ENCODE measurements around the gene AFAP1L1. TPM values are rescaled to one million over a fixed set of nuclear protein-coding genes. Genes with fewer than 3 reads are reported as not detected.

The AFAP1L1 gene
- total and polyA plus RNA-seq, 9 of the 15 experiments (the other 6 are each of a cell fraction or from before 2014, with no cell fraction given), result 0.01 to 0.12 (median 0.03) TPM; not detected in 4

DNA sequence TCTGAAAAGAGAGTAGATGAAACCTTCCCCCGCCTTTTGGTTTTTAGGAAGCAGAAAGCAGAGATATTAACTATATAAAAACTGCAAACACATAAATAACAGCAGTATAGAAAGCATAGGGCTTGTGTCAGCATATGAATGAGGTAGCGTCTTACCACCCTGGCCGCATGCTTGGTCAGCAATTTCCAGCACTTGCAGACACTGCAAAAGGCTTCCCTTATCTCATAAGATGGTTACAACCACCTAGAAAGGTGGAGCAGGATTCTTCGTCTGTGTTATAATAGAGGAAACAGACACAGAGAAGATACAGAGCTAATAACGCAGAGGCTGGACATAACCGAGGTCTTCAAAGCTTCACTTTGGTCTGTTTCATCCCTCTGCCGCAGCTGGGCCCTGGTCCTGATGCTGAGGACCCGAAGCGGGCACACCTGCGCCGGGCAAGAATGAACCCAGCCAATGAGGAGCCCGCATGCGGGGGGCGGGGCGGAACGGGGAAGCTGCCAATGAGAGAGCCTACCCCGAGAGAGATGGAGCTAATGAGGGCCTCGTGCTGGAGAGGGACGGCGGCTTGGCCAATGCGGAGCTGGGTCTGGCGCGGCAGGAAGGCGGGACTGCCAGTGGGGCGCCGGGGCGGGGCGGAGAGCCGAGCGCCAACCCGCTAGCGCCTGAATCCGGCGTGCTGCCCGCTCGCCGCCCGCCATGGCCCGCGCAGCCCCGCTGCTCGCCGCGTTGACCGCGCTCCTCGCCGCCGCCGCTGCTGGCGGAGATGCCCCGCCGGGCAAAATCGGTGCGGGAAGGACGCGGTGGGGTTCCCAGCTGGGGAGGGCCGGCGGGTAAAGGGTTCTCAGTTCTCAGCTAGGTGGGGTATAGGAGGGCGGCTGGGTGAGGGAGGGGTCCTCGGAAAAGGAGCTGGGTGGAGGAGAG is 86.0 kb downstream of the AFAP1L1 start, which contains the start of gene PCYOX1L (continued):
- TF ChIP-seq, protein P1, sequence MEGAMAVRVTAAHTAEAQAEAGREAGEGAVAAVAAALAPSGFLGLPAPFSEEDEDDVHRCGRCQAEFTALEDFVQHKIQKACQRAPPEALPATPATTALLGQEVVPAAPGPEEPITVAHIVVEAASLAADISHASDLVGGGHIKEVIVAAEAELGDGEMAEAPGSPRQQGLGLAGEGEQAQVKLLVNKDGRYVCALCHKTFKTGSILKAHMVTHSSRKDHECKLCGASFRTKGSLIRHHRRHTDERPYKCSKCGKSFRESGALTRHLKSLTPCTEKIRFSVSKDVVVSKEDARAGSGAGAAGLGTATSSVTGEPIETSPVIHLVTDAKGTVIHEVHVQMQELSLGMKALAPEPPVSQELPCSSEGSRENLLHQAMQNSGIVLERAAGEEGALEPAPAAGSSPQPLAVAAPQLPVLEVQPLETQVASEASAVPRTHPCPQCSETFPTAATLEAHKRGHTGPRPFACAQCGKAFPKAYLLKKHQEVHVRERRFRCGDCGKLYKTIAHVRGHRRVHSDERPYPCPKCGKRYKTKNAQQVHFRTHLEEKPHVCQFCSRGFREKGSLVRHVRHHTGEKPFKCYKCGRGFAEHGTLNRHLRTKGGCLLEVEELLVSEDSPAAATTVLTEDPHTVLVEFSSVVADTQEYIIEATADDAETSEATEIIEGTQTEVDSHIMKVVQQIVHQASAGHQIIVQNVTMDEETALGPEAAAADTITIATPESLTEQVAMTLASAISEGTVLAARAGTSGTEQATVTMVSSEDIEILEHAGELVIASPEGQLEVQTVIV (CRISPR knock-in tag; IDR thresholded peaks at IDR 0.05; ENCODE audit: borderline replicate concordance), result no peak
- TF ChIP-seq ZFP30 (CRISPR knock-in tag; IDR thresholded peaks at IDR 0.05; ENCODE audit: borderline replicate concordance), result no peak
- no peak for TF ChIP-seq RBM14 (IDR thresholded peaks at IDR 0.05; ENCODE audit: borderline replicate concordance, insufficient read depth, low read depth, low read length)
- TF ChIP-seq PTRF (tag; IDR thresholded peaks at IDR 0.05), result no peak
- no peak for TF ChIP-seq TCFL5 (CRISPR knock-in tag; conservative IDR thresholded peaks at IDR 0.05)
- no peak for TF ChIP-seq BDP1 (IDR thresholded peaks at IDR 0.05; ENCODE audit: insufficient read depth, insufficient read length)
- TF ChIP-seq MCM7 (IDR thresholded peaks at IDR 0.05), result no peak
- TF ChIP-seq NCOA4 (IDR thresholded peaks at IDR 0.05; ENCODE audit: partially characterized antibody), result no peak
- TF ChIP-seq, protein P2, sequence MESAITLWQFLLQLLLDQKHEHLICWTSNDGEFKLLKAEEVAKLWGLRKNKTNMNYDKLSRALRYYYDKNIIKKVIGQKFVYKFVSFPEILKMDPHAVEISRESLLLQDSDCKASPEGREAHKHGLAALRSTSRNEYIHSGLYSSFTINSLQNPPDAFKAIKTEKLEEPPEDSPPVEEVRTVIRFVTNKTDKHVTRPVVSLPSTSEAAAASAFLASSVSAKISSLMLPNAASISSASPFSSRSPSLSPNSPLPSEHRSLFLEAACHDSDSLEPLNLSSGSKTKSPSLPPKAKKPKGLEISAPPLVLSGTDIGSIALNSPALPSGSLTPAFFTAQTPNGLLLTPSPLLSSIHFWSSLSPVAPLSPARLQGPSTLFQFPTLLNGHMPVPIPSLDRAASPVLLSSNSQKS (CRISPR knock-in tag; IDR thresholded peaks at IDR 0.05), result no peak
- TF ChIP-seq PCBP1 (IDR thresholded peaks at IDR 0.05; ENCODE audit: low read depth, low read length, poor library complexity, severe bottlenecking), result peak; percentile 73
- TF ChIP-seq NCOA6 (IDR thresholded peaks at IDR 0.05), result no peak
- no peak for TF ChIP-seq ZBTB17 (CRISPR knock-in tag; IDR thresholded peaks at IDR 0.05)
- peak; percentile 64 for TF ChIP-seq TAF1 (IDR thresholded peaks at IDR 0.05; ENCODE audit: control insufficient read depth, extremely low read depth, insufficient read depth, low read length, severe bottlenecking)
- no peak for TF ChIP-seq NR1H2 (CRISPR knock-in tag; IDR thresholded peaks at IDR 0.05)
- no peak for TF ChIP-seq ZFP1 (CRISPR knock-in tag; IDR thresholded peaks at IDR 0.05)
- TF ChIP-seq ZNF436 (CRISPR knock-in tag; IDR thresholded peaks at IDR 0.05), result no peak
- TF ChIP-seq, protein P3, sequence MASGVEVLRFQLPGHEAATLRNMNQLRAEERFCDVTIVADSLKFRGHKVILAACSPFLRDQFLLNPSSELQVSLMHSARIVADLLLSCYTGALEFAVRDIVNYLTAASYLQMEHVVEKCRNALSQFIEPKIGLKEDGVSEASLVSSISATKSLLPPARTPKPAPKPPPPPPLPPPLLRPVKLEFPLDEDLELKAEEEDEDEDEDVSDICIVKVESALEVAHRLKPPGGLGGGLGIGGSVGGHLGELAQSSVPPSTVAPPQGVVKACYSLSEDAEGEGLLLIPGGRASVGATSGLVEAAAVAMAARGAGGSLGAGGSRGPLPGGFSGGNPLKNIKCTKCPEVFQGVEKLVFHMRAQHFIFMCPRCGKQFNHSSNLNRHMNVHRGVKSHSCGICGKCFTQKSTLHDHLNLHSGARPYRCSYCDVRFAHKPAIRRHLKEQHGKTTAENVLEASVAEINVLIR (CRISPR knock-in tag; IDR thresholded peaks at IDR 0.05), result no peak
- TF ChIP-seq NR2C1 (IDR thresholded peaks at IDR 0.05), result no peak
- TF ChIP-seq NR2C1 (tag; IDR thresholded peaks at IDR 0.05), result no peak
- peak in 1 of 2 experiments; percentile 99; a peak in 2 of 4 replicates for TF ChIP-seq FOXK2 (conservative IDR thresholded peaks at IDR 0.05 in 1 of 2, IDR thresholded peaks at IDR 0.05 in 1 of 2; ENCODE audit: low read depth in 2 of 2)
- TF ChIP-seq ZNF699 (CRISPR knock-in tag; IDR thresholded peaks at IDR 0.05; ENCODE audit: insufficient replicate concordance), result no peak
- no peak for TF ChIP-seq PHTF2 (CRISPR knock-in tag; IDR thresholded peaks at IDR 0.05)
- no peak for TF ChIP-seq SETDB1 (IDR thresholded peaks at IDR 0.05; ENCODE audit: low read length)
- peak; percentile 45 for TF ChIP-seq DPF2 (IDR thresholded peaks at IDR 0.05)
- TF ChIP-seq OTX1 (CRISPR knock-in tag; IDR thresholded peaks at IDR 0.05), result no peak

Measured in K562 (cell line).